T-helper 2 cell treated with Interferon-gamma antibody and Interleukin-4, amounts not matched to agents 100 ng/mL and 5 ng/mL, for 36 hours (primary cell): Measurements from ENCODE around the gene PKD1L1. TPM values are rescaled to one million over a fixed set of nuclear protein-coding genes. Genes with fewer than 3 reads are reported as not detected.
"Not testable (repeated sequence)": the region's sequence is repeated elsewhere in the genome, so short reads cannot be mapped to it uniquely, and the experiment has no call there.

Experiments
- intact Hi-C: fragments of 100-400 bp; cut with micrococcal nuclease; formaldehyde crosslinking; loops from one replicate; pipeline ENCODE4 v1.15.1; 2023
- total RNA-seq: library from RNA; stranded (reverse); gene quantifications from 2 replicates; pipeline ENCODE4 v1.2.3, GENCODE V29; 2022

The PKD1L1 gene, protein sequence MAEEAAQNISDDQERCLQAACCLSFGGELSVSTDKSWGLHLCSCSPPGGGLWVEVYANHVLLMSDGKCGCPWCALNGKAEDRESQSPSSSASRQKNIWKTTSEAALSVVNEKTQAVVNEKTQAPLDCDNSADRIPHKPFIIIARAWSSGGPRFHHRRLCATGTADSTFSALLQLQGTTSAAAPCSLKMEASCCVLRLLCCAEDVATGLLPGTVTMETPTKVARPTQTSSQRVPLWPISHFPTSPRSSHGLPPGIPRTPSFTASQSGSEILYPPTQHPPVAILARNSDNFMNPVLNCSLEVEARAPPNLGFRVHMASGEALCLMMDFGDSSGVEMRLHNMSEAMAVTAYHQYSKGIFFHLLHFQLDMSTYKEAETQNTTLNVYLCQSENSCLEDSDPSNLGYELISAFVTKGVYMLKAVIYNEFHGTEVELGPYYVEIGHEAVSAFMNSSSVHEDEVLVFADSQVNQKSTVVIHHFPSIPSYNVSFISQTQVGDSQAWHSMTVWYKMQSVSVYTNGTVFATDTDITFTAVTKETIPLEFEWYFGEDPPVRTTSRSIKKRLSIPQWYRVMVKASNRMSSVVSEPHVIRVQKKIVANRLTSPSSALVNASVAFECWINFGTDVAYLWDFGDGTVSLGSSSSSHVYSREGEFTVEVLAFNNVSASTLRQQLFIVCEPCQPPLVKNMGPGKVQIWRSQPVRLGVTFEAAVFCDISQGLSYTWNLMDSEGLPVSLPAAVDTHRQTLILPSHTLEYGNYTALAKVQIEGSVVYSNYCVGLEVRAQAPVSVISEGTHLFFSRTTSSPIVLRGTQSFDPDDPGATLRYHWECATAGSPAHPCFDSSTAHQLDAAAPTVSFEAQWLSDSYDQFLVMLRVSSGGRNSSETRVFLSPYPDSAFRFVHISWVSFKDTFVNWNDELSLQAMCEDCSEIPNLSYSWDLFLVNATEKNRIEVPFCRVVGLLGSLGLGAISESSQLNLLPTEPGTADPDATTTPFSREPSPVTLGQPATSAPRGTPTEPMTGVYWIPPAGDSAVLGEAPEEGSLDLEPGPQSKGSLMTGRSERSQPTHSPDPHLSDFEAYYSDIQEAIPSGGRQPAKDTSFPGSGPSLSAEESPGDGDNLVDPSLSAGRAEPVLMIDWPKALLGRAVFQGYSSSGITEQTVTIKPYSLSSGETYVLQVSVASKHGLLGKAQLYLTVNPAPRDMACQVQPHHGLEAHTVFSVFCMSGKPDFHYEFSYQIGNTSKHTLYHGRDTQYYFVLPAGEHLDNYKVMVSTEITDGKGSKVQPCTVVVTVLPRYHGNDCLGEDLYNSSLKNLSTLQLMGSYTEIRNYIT (N-terminal part only)
- total RNA-seq = 0.09 and 0.11 TPM in 2 replicates

GRCh38 chr7:47948141-47948790, at the start of gene PKD1L1:
PKD1L1 (minus strand) TSS chr7:47948466; CDS start chr7:47948440, 26 bp downstream.
- intact Hi-C loops = no loop called here

- intact Hi-C loops = loop anchor here (1.0 kb wide), 1 partner anchor 97 kb away; the partner anchor contains the start of gene UPP1
Observed at GRCh38 chr7:47992446-47992845, 44.2 kb upstream of the PKD1L1 start.

DNA sequence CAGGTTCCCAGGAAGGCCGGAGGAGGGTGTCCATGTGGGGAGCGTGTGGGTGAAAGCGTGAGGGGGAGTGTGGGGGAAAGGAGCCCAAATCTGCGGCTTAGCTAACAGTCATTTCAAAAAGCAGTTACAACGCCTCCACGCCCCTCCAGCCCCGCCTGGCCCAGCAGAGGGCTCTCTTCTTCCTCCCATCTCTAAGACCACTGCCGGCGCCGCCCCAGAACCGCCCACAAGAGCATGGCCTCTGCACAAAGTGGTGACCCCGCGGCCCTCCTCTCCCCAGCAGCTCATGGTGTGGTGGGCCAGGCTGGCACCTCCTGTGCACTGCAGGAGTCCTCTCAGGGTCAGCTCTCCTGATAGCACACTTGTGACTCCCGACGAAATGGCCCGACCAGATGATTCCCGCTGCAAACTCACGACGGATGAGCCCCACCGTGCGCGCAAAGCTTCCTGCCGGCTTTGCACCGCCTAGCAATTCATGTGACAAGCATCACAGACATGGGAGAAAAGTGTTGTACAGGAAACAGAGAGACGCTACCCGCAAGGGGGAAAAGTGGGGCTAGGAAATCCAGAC, 43.6 kb upstream of the PKD1L1 start:
- intact Hi-C loops = loop anchor here (1.0 kb wide), 6 partner anchors 13 to 118 kb away; partner anchors contain the start of genes C7orf57, HUS1 and UPP1

- intact Hi-C loops = loop anchor here (1.0 kb wide), 5 partner anchors 12 to 119 kb away; partner anchors contain the start of genes C7orf57 and HUS1
Observed at GRCh38 chr7:47991270-47991669, 43.0 kb upstream of the PKD1L1 start.

DNA sequence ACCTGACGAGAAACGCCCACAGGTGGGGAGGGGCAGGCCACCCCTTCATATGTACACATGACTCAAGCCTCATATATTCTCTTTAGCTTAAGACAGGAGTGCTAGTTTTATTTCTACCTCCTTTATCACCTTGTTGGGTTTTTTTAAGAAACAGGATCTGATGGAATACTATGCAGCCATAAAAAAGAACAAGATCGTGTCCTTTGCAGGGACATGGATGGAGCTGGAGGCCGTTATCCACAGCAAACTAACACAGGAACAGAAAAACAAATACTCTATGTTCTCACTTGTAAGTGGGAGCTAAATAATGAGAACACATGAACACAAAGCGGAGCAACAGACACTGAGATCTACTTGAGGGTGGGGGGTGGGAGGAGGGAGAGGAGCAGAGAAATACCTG, 42.3 kb upstream of the PKD1L1 start:
- intact Hi-C loops = no loop called here

DNA sequence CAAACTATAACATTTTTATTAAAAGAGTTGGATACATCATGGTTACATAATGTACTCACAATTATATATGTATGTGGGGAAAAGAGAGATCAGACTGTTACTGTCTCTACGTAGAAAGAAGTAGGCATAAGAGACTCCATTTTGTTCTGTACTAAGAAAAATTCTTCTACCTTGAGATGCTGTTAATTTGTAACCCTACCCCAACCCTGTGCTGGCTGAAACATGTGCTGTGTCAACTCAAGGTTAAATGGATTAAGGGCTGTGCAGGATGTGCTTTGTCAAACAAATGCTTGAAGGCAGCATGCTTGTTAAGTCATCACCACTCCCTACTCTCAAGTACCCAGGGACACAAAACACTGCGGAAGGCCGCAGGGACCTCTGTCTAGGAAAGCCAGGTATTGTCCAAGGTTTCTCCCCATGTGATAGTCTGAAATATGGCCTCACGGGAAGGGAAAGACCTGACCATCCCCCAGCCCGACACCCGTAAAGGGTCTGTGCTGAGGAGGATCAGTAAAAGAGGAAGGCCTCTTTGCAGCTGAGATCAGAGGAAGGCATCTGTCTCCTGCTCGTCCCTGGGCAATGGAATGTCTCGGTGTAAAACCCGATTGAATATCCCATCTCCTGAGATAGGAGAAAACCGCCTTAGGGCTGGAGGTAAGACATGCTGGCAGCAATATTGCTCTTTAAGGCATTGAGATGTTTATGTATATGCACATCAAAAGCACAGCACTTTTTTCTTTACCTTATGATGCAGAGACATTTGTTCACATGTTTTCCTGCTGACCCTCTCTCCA, 41.5 kb upstream of the PKD1L1 start:
- intact Hi-C loops = not testable (repeated sequence)

DNA sequence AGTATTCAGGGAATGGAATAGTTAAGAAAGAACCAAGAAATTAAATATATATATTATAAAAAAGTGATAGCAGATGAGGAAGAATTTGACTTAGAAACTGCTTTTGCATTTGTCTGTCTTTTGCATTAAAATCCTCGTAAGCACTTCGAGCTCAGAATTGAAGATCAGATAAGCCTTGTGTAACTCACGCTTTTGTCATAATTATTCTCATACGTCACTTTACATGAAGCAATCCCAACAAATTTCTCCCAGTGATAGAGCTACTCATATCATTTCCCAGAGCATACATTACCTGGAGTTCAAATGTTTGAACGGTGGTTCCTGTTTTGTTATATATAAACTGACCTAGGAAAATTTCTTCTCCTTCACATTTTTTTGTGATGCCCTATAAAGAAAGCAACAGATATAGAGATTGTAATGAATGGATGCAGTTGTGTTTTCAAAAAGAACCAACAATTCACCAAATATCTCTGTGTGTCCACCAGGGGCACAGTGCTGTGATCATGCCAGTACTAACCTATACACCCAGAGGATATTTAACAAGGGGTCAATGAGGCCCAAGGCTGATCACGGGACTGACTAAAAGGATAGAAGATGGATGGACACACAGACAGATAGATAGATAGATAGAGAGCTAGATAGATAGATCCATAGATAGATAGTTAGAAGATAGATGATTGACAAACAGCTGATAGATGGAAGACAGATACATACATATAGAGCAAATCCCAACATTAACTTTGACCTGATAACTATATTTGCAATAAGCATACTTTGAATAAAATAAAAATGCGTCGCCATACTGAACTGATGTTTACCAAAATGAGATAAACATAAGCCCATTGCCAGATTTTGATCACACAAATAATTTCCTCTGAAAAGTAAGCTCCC, 40.5 kb upstream of the PKD1L1 start:
- intact Hi-C loops = no loop called here

GRCh38 chr7:47982610-47983009, 34.3 kb upstream of the PKD1L1 start:
- intact Hi-C loops = no loop called here

- intact Hi-C loops = not testable (repeated sequence)
Observed at GRCh38 chr7:47980648-47981047, 32.4 kb upstream of the PKD1L1 start.

GRCh38 chr7:47979832-47980181, 31.5 kb upstream of the PKD1L1 start:
- intact Hi-C loops = loop anchor here (1.0 kb wide), 6 partner anchors 11 to 130 kb away; partner anchors contain the start of genes C7orf57 and UPP1

DNA sequence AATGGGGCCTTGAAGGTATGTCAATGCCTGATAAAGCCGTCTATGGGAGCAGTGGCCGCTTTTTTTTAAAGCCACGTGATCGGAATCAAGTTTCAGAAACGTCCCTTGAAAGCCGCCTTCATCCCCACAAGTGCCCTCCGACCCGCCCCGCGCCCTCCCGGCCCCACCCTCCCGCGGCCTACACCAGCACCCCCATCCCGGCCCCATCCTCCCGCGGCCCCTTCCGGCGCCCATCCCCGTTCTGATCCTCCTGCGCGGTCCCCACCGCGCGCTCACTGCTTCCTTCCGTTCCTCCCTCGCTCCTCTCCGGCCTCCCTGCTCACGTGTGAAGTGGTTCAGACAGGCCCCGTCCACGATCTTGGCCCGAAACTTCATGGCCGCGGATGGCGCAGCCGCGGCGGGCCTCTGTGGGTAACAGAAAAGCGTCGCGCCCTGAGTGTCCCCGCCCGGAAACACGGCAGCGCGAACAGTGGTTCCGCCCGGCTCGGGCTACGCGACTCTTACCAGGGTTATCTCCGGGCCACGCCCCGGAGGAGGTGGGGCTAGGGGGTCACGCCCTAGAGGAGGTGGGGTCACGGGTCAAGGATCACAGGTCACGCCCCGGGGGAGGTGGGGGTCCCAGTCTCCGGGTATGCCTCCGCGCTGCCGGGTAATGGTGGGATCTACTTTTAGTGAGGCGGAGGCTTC, 31.0 kb upstream of the PKD1L1 start, which contains the start of gene HUS1:
Gene HUS1, minus strand, starts transcription at position 471 of the 687 bp plus-strand sequence. Its CDS starts 96 bp downstream, at position 375.
- intact Hi-C loops = loop anchor here (1.0 kb wide), 6 partner anchors 12 to 131 kb away; partner anchors contain the start of genes C7orf57 and UPP1

GRCh38 chr7:47978790-47979144, 30.5 kb upstream of the PKD1L1 start:
- intact Hi-C loops = loop anchor here (1.0 kb wide), 6 partner anchors 13 to 132 kb away; partner anchors contain the start of genes C7orf57 and UPP1

- intact Hi-C loops = no loop called here
Observed at GRCh38 chr7:47973739-47974138, 25.5 kb upstream of the PKD1L1 start.

GRCh38 chr7:47970761-47971160, 22.5 kb upstream of the PKD1L1 start:
- intact Hi-C loops = no loop called here

DNA sequence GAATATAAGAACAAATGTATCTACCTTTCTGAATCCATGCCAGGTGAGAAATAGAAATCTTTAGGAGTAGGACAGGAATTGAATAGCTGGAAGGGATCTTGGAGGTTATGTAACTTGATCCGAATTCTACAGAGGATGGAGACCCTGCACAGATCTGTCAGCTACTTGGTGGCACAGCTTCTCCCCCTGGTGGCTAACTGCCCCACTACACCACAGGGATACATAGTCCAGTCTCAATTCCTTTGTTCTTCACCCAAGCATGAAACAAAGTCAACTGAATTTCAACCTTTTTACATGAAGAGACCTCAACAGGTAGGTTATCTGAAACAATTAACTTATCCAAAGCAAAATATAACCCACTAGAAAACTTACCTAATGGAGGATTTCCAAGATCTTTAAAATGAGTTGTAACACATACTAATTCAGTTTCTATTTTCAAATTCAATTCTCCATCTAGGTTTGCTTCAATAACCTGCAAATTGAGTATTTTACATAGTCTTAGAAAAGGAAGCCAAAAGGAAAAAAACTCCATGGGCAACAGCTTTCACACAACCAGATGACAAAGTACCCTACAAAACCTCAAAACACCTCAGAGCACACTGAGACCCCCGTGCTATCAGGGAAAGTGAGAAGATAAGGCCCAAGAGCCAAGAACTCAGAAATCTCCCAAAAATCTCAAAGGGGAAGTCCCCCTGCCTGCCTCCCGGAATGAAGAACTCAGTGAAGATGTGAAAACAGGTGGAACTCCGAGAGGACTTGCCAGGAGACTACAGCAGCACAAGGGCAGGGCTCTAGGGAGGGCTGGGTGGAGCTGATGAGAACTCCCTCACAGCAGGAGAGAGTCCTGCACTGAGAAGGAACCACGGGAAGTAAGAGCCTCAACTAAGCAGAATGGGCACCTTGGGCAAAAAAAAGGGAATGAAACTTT, 20.8 kb upstream of the PKD1L1 start:
- intact Hi-C loops = loop anchor here (1.0 kb wide), 1 partner anchor 24 kb away; no protein-coding TSS in a partner anchor

DNA sequence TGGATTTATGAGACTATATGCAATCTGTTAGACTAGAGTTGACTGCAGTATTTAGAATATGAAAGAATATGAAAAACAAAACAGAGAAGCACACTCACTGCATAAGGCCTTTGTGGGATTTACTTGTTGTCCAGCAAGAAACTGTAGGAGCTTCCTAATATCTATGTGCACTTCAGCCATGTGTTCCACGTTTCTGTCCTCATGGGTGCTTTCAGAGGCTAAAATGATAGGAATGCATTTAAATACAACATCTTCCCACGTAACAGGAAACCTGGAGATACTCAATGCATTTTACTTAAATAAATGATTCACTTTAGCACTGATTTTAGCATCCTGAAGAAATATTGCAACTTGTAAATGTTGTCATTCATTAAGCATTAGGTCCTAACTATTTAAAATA, 19.4 kb upstream of the PKD1L1 start:
- intact Hi-C loops = no loop called here
